HL-60 (cell line): ENCODE measurements around the gene OR52M1.

Experiments
- DNase-seq, 2 experiments: peaks; one replicate each; pipeline ENCODE4 v3.0.0-alpha.2; 2010 to 2020; ENCODE audit warnings: low read depth in 1 of 2, low spot score in 1 of 2
- H3K27ac ChIP-seq: fragments of 250-450 bp; sonication (Bioruptor Pico); replicated peaks from 2 replicates; pipeline ENCODE4 v1.5.1; 2020; ENCODE audit warnings: mild to moderate bottlenecking, moderate library complexity
- H3K27me3 ChIP-seq: fragments of 250-450 bp; sonication (Bioruptor Pico); 2 replicates; pipeline ENCODE4 v1.5.1; 2021; ENCODE audit warnings: mild to moderate bottlenecking, moderate library complexity; ENCODE audit not compliant: insufficient read depth, poor library complexity, severe bottlenecking
- H3K4me3 ChIP-seq: replicated peaks from 2 replicates; pipeline ENCODE4 v1.5.1; 2011; ENCODE audit warnings: mild to moderate bottlenecking, control low read depth, low read length; ENCODE audit not compliant: insufficient read depth
- GABPA ChIP-seq: IDR thresholded peaks from 2 replicates; pipeline ENCODE4 v1.6.1; 2012; ENCODE audit warnings: low read depth
- POLR2AphosphoS5 ChIP-seq: IDR thresholded peaks from 2 replicates; pipeline ENCODE4 v1.6.1; 2012; ENCODE audit warnings: low read depth
- SPI1 ChIP-seq: IDR thresholded peaks from 2 replicates; pipeline ENCODE4 v1.6.1; 2012; ENCODE audit warnings: low read depth, mild to moderate bottlenecking, borderline replicate concordance
- TF ChIP-seq, protein P1 (sequence below): IDR thresholded peaks from one replicate; pipeline ENCODE4 v1.5.1; 2011; ENCODE audit warnings: low read length, control low read depth, inconsistent platforms; ENCODE audit not compliant: insufficient read depth
- TF ChIP-seq, protein P2 (sequence below): IDR thresholded peaks from 2 replicates; pipeline ENCODE4 v1.6.1; 2012; ENCODE audit warnings: low read depth; ENCODE audit not compliant: insufficient replicate concordance

The OR52M1 gene

DNA sequence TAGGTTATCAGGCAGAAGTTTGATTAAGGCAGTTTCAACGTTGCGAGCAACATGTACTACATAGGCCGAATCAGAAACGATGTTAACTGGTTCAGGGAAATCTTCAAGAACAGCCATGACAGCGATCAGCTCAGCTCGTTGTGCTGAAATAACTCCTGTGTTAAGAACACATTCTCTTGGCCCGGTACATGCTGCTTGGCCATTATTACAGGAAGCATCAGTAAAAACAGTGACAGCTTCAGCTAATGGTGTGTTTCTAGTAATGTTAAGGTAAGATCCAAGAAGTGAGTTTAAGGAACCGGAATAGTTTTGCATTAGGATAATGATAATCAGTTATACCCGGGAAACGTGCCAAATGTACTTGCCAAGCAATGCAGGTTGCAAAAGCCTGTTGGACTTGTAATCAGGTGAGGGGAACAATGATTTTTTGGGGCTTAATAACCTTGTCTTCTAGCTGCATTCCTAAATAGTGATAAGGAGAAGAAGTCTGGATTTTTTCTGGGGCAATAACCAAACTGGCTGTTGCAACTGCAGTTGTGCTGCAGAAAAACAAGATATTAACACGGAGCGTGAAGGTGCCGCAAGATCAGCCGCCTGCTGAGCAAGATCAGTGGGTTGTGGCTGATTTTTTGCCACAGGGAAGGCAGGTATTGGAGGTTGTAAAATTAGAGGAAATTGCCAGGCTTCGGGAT is 48.3 kb upstream of the OR52M1 start:
- DNase-seq = no peak
- TF ChIP-seq SPI1 (no peak), POLR2AphosphoS5 (no peak), GABPA (no peak)
- TF ChIP-seq, protein P1, sequence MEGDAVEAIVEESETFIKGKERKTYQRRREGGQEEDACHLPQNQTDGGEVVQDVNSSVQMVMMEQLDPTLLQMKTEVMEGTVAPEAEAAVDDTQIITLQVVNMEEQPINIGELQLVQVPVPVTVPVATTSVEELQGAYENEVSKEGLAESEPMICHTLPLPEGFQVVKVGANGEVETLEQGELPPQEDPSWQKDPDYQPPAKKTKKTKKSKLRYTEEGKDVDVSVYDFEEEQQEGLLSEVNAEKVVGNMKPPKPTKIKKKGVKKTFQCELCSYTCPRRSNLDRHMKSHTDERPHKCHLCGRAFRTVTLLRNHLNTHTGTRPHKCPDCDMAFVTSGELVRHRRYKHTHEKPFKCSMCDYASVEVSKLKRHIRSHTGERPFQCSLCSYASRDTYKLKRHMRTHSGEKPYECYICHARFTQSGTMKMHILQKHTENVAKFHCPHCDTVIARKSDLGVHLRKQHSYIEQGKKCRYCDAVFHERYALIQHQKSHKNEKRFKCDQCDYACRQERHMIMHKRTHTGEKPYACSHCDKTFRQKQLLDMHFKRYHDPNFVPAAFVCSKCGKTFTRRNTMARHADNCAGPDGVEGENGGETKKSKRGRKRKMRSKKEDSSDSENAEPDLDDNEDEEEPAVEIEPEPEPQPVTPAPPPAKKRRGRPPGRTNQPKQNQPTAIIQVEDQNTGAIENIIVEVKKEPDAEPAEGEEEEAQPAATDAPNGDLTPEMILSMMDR = no peak
- TF ChIP-seq, protein P2, sequence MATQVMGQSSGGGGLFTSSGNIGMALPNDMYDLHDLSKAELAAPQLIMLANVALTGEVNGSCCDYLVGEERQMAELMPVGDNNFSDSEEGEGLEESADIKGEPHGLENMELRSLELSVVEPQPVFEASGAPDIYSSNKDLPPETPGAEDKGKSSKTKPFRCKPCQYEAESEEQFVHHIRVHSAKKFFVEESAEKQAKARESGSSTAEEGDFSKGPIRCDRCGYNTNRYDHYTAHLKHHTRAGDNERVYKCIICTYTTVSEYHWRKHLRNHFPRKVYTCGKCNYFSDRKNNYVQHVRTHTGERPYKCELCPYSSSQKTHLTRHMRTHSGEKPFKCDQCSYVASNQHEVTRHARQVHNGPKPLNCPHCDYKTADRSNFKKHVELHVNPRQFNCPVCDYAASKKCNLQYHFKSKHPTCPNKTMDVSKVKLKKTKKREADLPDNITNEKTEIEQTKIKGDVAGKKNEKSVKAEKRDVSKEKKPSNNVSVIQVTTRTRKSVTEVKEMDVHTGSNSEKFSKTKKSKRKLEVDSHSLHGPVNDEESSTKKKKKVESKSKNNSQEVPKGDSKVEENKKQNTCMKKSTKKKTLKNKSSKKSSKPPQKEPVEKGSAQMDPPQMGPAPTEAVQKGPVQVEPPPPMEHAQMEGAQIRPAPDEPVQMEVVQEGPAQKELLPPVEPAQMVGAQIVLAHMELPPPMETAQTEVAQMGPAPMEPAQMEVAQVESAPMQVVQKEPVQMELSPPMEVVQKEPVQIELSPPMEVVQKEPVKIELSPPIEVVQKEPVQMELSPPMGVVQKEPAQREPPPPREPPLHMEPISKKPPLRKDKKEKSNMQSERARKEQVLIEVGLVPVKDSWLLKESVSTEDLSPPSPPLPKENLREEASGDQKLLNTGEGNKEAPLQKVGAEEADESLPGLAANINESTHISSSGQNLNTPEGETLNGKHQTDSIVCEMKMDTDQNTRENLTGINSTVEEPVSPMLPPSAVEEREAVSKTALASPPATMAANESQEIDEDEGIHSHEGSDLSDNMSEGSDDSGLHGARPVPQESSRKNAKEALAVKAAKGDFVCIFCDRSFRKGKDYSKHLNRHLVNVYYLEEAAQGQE = no peak
- Histone ChIP-seq H3K27ac (no peak overlapping the region), H3K4me3 (no peak overlapping the region), H3K27me3 (no peaks in the 10 kb centered on the region)

DNA sequence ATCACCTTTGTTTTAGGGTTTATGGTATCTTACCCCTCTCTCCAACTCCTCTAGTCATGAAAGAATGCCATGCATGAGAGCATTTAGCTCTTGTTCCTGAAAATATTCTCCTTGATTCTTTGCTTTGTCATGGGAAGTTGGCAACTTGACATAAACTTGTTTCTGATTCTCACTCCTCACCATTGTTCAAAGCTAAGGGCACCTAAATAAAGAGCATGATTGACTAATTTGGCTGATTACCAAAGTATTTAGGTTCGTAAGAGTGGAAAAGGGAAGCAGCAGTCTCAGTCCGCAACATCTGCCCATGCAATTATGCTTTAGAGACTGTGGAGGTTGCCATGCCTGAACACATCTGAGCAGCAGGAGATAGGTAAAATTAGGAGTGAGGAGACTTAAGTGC is 36.1 kb upstream of the OR52M1 start:
- TF ChIP-seq SPI1 (no peak), POLR2AphosphoS5 (no peak), GABPA (no peak)
- TF ChIP-seq, protein P1 = no peak
- TF ChIP-seq, protein P2 = no peak
- no peak overlapping the region for H3K4me3 ChIP-seq
- peak in 1 of 2 experiments; percentile 4 for DNase-seq
- no peaks in the 10 kb centered on the region for H3K27me3 ChIP-seq
- H3K27ac ChIP-seq = no peak overlapping the region

DNA sequence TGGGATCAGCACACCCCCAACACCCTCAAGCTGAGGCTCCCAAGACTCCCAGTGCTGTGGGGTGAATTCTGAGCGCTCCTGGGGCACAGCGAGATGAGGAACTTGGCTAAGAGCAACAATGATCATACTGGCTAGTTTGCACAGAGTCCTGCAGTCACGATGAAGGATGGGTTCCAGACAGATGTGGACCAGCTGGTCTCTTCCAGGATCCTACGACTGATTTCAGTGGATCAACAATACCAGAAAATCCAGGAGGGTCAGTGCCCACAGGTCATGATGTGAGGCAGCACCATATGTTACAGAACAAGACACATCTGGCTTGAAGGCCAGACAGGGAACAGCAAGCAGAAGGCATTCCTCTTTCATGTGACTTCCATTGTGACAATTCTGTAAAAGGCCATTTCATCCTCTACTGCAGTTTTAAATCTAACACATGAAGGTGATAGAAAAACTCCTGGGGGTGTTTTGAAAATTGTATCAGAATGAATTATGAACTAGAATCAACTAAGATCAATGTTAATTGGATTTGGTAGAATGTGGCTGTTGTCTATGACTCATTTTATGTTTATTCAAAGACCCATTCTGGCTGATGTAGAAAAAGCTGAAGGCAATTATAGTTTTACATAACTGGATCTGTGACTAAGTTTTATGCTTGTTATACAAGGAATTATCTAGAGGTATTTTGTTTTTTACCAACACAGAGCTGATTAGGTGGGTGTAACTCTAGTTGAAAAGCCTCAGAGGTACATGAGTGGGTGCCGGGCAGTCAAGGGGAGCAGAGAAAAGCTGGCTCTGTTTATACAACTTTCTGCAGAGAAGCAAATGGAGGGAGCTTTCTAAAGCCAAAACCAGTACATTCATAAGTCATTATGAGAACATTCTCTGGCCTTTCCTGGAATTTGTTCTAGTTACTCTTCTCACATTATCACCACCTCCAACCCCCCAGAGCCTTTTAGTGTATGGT is 33.4 kb upstream of the OR52M1 start:
- H3K27me3 ChIP-seq = no peaks in the 10 kb centered on the region
- H3K4me3 ChIP-seq = no peak overlapping the region
- DNase-seq = no peak
- TF ChIP-seq, protein P1 = no peak
- TF ChIP-seq POLR2AphosphoS5 (no peak), SPI1 (no peak), GABPA (no peak)
- TF ChIP-seq, protein P2 = no peak
- H3K27ac ChIP-seq = no peak overlapping the region
